ENCODE measurements around the gene ZPBP2. TPM values are rescaled to one million over a fixed set of nuclear protein-coding genes. Genes with fewer than 3 reads are reported as not detected.

ZPBP2 gene
- polyA plus RNA-seq, 1 donor (not counting 4 experiments of a cell fraction or from before 2014, with no cell fraction given) = not detected

DNA sequence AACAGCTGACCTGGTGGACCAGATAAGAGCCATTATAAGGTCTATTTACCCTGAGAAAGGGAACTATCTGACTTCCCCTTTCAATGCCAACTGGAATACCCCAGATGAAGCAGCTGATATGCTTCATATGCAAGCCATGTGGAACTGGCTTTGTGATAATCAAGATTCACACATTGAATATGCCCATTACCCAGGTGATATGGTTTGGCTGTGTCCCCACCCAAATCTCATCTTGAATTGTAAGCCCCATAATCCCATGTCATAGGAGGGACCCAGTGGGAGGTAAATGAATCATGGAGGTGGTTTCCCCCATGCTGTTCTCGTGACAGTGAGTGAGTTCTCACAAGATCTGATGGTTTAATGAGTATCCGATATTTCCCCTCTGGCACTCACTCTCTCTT, 46.0 kb upstream of the ZPBP2 start:
- peaks cover 7% of the 10 kb centered on the region for H3K9me3 ChIP-seq (ENCODE audit: control insufficient read depth, low read depth, low read length)
- H3K4me2 ChIP-seq (ENCODE audit: control insufficient read depth, extremely low read depth, insufficient read depth, low read depth, low read length) = no peak overlapping the region
- dilution Hi-C loops (cut with MboI; ENCODE audit: extremely low pct_ligation_motif_present, low sequenced_read_pairs) = no loop called here
- no peaks in the 10 kb centered on the region for H3K27me3 ChIP-seq (ENCODE audit: control insufficient read depth, extremely low read depth, insufficient read depth, low read length)
- no peaks in the 10 kb centered on the region for H3K36me3 ChIP-seq (ENCODE audit: control insufficient read depth in 2 of 2, extremely low read depth in 1 of 2, insufficient read depth in 2 of 2, low read length in 2 of 2)
- no peaks in the 10 kb centered on the region for H3K79me2 ChIP-seq (ENCODE audit: control insufficient read depth, insufficient read depth, low read length)
- peaks cover 17% of the 10 kb centered on the region for H3K4me1 ChIP-seq (ENCODE audit: control insufficient read depth, extremely low read depth, insufficient read depth, low read length)
- no peaks in the 10 kb centered on the region for H3K9me1 ChIP-seq (ENCODE audit: control insufficient read depth, extremely low read depth, insufficient read depth, low read length)
- FAIRE-seq (no peak), DNase-seq (ENCODE audit: low read depth, low spot score) (no peak)
- H3K27ac ChIP-seq (ENCODE audit: control insufficient read depth, insufficient read depth, low read length) = no peak overlapping the region
- no peak overlapping the region for H2AFZ ChIP-seq (ENCODE audit: control insufficient read depth, low read length)
- no peak overlapping the region for H3K4me3 ChIP-seq (ENCODE audit: control insufficient read depth in 2 of 3, extremely low read depth in 1 of 3, insufficient read depth in 2 of 3, low read depth in 1 of 3, low read length in 3 of 3)
- no peak for TF ChIP-seq EZH2 (IDR thresholded peaks at IDR 0.05; ENCODE audit: low read length)
- TF ChIP-seq, protein P1, sequence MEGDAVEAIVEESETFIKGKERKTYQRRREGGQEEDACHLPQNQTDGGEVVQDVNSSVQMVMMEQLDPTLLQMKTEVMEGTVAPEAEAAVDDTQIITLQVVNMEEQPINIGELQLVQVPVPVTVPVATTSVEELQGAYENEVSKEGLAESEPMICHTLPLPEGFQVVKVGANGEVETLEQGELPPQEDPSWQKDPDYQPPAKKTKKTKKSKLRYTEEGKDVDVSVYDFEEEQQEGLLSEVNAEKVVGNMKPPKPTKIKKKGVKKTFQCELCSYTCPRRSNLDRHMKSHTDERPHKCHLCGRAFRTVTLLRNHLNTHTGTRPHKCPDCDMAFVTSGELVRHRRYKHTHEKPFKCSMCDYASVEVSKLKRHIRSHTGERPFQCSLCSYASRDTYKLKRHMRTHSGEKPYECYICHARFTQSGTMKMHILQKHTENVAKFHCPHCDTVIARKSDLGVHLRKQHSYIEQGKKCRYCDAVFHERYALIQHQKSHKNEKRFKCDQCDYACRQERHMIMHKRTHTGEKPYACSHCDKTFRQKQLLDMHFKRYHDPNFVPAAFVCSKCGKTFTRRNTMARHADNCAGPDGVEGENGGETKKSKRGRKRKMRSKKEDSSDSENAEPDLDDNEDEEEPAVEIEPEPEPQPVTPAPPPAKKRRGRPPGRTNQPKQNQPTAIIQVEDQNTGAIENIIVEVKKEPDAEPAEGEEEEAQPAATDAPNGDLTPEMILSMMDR (optimal IDR thresholded peaks at IDR 0.05 in 1 of 3, IDR thresholded peaks at IDR 0.05 in 1 of 3, conservative IDR thresholded peaks at IDR 0.05 in 1 of 3; ENCODE audit: extremely low read depth in 1 of 3, insufficient read depth in 2 of 3, low read length in 3 of 3) = no peak
- H4K20me1 ChIP-seq (ENCODE audit: control insufficient read depth, extremely low read depth, insufficient read depth, low read length) = no peaks in the 10 kb centered on the region
- no peak overlapping the region for H3K9ac ChIP-seq (ENCODE audit: control insufficient read depth, extremely low read depth, insufficient read depth, low read length)

DNA sequence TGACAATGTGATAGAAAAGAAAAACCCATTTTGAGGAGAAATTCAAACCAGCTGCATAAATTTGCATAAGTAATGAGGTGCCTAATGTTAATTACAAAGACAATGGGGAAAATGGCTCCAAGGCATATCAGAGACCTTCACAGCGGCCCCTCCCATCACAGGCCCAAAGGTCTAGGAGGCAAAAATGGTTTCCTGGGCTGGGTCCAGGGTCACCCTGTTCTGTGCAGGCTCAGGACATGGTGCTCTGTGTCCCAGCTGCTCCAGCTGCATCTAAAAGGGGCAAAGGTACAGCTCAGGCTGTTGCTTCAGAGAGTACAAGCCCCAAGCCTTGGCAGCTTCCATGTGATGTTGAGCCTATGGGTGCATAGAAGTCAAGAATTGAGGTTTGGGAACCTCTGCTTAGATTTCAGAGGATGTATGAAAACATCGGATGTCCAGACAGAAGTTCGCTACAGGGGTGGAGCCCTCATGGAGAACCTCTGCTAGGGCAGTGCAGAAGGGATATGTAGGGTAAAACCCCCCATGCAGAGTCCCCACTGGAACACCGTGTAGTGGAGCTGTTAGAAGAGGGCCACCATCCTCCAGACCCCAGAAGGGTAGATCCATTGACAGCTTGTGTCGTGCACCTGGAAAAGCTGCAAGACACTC, 44.5 kb upstream of the ZPBP2 start:
- H3K27me3 ChIP-seq (ENCODE audit: control insufficient read depth, extremely low read depth, insufficient read depth, low read length) = no peaks in the 10 kb centered on the region
- no peak overlapping the region for H3K27ac ChIP-seq (ENCODE audit: control insufficient read depth, insufficient read depth, low read length)
- H3K4me2 ChIP-seq (ENCODE audit: control insufficient read depth, extremely low read depth, insufficient read depth, low read depth, low read length) = no peak overlapping the region
- TF ChIP-seq EZH2 (IDR thresholded peaks at IDR 0.05; ENCODE audit: low read length) = no peak
- TF ChIP-seq, protein P1 (optimal IDR thresholded peaks at IDR 0.05 in 1 of 3, IDR thresholded peaks at IDR 0.05 in 1 of 3, conservative IDR thresholded peaks at IDR 0.05 in 1 of 3; ENCODE audit: extremely low read depth in 1 of 3, insufficient read depth in 2 of 3, low read length in 3 of 3) = no peak
- no peak overlapping the region for H3K9ac ChIP-seq (ENCODE audit: control insufficient read depth, extremely low read depth, insufficient read depth, low read length)
- H3K4me3 ChIP-seq (ENCODE audit: control insufficient read depth in 2 of 3, extremely low read depth in 1 of 3, insufficient read depth in 2 of 3, low read depth in 1 of 3, low read length in 3 of 3) = no peak overlapping the region
- no peak overlapping the region for H2AFZ ChIP-seq (ENCODE audit: control insufficient read depth, low read length)
- DNase-seq (ENCODE audit: low read depth, low spot score) = no peak
- dilution Hi-C loops (cut with MboI; ENCODE audit: extremely low pct_ligation_motif_present, low sequenced_read_pairs) = no loop called here
- H3K4me1 ChIP-seq (ENCODE audit: control insufficient read depth, extremely low read depth, insufficient read depth, low read length) = peaks cover 20% of the 10 kb centered on the region
- no peaks in the 10 kb centered on the region for H3K9me1 ChIP-seq (ENCODE audit: control insufficient read depth, extremely low read depth, insufficient read depth, low read length)
- H3K9me3 ChIP-seq (ENCODE audit: control insufficient read depth, low read depth, low read length) = peaks cover 7% of the 10 kb centered on the region
- FAIRE-seq = no peak
- no peaks in the 10 kb centered on the region for H3K36me3 ChIP-seq (ENCODE audit: control insufficient read depth in 2 of 2, extremely low read depth in 1 of 2, insufficient read depth in 2 of 2, low read length in 2 of 2)
- no peaks in the 10 kb centered on the region for H3K79me2 ChIP-seq (ENCODE audit: control insufficient read depth, insufficient read depth, low read length)
- no peaks in the 10 kb centered on the region for H4K20me1 ChIP-seq (ENCODE audit: control insufficient read depth, extremely low read depth, insufficient read depth, low read length)

All from keratinocyte (primary cell).